ENCODE data around the gene SNHG17. TPM values are rescaled to one million over a fixed set of nuclear protein-coding genes. Genes with fewer than 3 reads are reported as not detected.
"Not testable (repeated sequence)": the region's sequence is repeated elsewhere in the genome, so short reads cannot be mapped to it uniquely, and the experiment has no call there.

SNHG17 gene
- total and polyA plus RNA-seq, 9 of the 15 experiments (the other 6 are each of a cell fraction or from before 2014, with no cell fraction given): 29.8 to 106 (median 57.7) TPM

GRCh38 chr20:38402089-38402488 is 33.0 kb downstream of the SNHG17 start:
- WGBS (ENCODE audit: insufficient coverage, low coverage, missing lambda C conversion rate): 19% methylated on average over 5 of the region's 5 CpGs
- 0 out of 2 replicates have a peak overlapping the region, but pooled peaks have one; percentile 55 for H2AFZ ChIP-seq (ENCODE audit: low read depth, low read length)
- H3K36me3 ChIP-seq (ENCODE audit: control insufficient read depth, insufficient read depth, low read length): no peaks in the 10 kb centered on the region
- ChIA-PET POLR2A (interaction anchor here (1.3 kb wide), 1 partner anchor 13 kb away, joined by 4 read pairs; no protein-coding TSS in a partner anchor), CTCF (ENCODE audit: low intra/inter-chr PET ratio) (no interaction called here)
- H3K9ac ChIP-seq (ENCODE audit: insufficient read depth in 1 of 2, low read depth in 2 of 2, low read length in 2 of 2): no peak overlapping the region
- in situ Hi-C loops (cut with MboI): no loop called here
- DNase-seq (ENCODE audit: extremely low read depth in 1 of 4, low spot score in 3 of 4): no peak
- no peaks in the 10 kb centered on the region; a peak in 1 of 5 replicates for H3K27me3 ChIP-seq (ENCODE audit: control insufficient read depth in 2 of 2, insufficient read depth in 2 of 2, low read length in 2 of 2)
- no peak overlapping the region for H3K27ac ChIP-seq (ENCODE audit: extremely low read depth, low read depth, low read length)
- no TSS peak for BruUV-seq (replicated peaks)
- no peak overlapping the region for H3K4me3 ChIP-seq
- no peaks in the 10 kb centered on the region for H3K4me1 ChIP-seq (replicated peaks in 1 of 2; ENCODE audit: control insufficient read depth in 2 of 2, insufficient read depth in 2 of 2, low read length in 2 of 2)
- intact Hi-C loops (cut with micrococcal nuclease): no loop called here
- ATAC-seq: no peak
- peaks cover 2% of the 10 kb centered on the region; the same call in 1 of the 2 replicates for H3K9me3 ChIP-seq (replicated peaks; ENCODE audit: control insufficient read depth, insufficient read depth, low read depth, low read length)
- H3K9me1 ChIP-seq (ENCODE audit: control insufficient read depth, insufficient read depth, low read length): no peaks in the 10 kb centered on the region
- H3K4me2 ChIP-seq (ENCODE audit: insufficient read depth, low read length): no peak overlapping the region
- no peaks in the 10 kb centered on the region for H4K20me1 ChIP-seq (replicated peaks; ENCODE audit: control insufficient read depth, insufficient read depth, low read length)
- no peak for TF ChIP-seq TAL1 (IDR thresholded peaks at IDR 0.05)
- FAIRE-seq: no peak
- H3K79me2 ChIP-seq (ENCODE audit: control insufficient read depth, insufficient read depth, low read length): no peaks in the 10 kb centered on the region

- H2AFZ ChIP-seq (ENCODE audit: low read depth, low read length); H3K4me1 ChIP-seq (replicated peaks in 1 of 2; ENCODE audit: control insufficient read depth in 2 of 2, insufficient read depth in 2 of 2, low read length in 2 of 2); H3K36me3 ChIP-seq (ENCODE audit: control insufficient read depth, insufficient read depth, low read length); H3K4me3 ChIP-seq; CTCF ChIA-PET (ENCODE audit: low intra/inter-chr PET ratio); FAIRE-seq; H3K9me3 ChIP-seq (replicated peaks; ENCODE audit: control insufficient read depth, insufficient read depth, low read depth, low read length); H3K4me2 ChIP-seq (ENCODE audit: insufficient read depth, low read length); ATAC-seq; BruUV-seq (replicated peaks); POLR2A ChIA-PET; H3K79me2 ChIP-seq (ENCODE audit: control insufficient read depth, insufficient read depth, low read length); H3K9me1 ChIP-seq (ENCODE audit: control insufficient read depth, insufficient read depth, low read length); DNase-seq (ENCODE audit: extremely low read depth in 1 of 4, low spot score in 3 of 4); H3K27ac ChIP-seq (ENCODE audit: extremely low read depth, low read depth, low read length); H3K9ac ChIP-seq (ENCODE audit: insufficient read depth in 1 of 2, low read depth in 2 of 2, low read length in 2 of 2); intact Hi-C loops (cut with micrococcal nuclease); H4K20me1 ChIP-seq (replicated peaks; ENCODE audit: control insufficient read depth, insufficient read depth, low read length); in situ Hi-C loops (cut with MboI): not testable (repeated sequence)
- 0 out of 2 replicates have a peak, but pooled peaks have one; percentile 4 for TF ChIP-seq SPI1 (IDR thresholded peaks at IDR 0.05; ENCODE audit: borderline replicate concordance, low read depth, low read length)
- H3K27me3 ChIP-seq (ENCODE audit: control insufficient read depth in 2 of 2, insufficient read depth in 2 of 2, low read length in 2 of 2): peaks cover 0 to 13% of the 10 kb centered on the region in 2 experiments; a peak in 3 of 5 replicates
- 0% methylated on average over 2 of the region's 2 CpGs for WGBS (ENCODE audit: insufficient coverage, low coverage, missing lambda C conversion rate)
These were observed 39.3 kb downstream of the SNHG17 start for GRCh38 chr20:38395751-38396395.

Measured in K562 (cell line).